ENCODE results near the gene ZDHHC18. TPM values are rescaled to one million over a fixed set of nuclear protein-coding genes. Genes with fewer than 3 reads are reported as not detected.
A peak's percentile ranks its signal among the peaks of the same experiment; 100 is the strongest.

ZDHHC18 gene
- total and polyA plus RNA-seq, 2 donors (not counting 1 experiment from before 2014, with no cell fraction given): 6.3 to 16.9 TPM

GRCh38 chr1:26858891-26859640 is 32.6 kb downstream of the ZDHHC18 start:
- no peak for DNase-seq (ENCODE audit: low read depth in 2 of 2)
- H3K9ac ChIP-seq (ENCODE audit: insufficient read depth, low read length): no peak overlapping the region
- H3K9me3 ChIP-seq (ENCODE audit: control insufficient read depth, insufficient read depth, low read depth, low read length): no peaks in the 10 kb centered on the region
- no peaks in the 10 kb centered on the region for H3K79me2 ChIP-seq (ENCODE audit: control insufficient read depth, insufficient read depth, low read length)
- H3K27ac ChIP-seq (ENCODE audit: insufficient read depth, low read length): no peak overlapping the region
- no peak overlapping the region for H3K4me2 ChIP-seq (ENCODE audit: extremely low read depth, insufficient read depth, low read length)
- H2AFZ ChIP-seq (ENCODE audit: low read length): no peak overlapping the region
- H3K4me3 ChIP-seq (replicated peaks in 1 of 4; ENCODE audit: control extremely low read depth in 1 of 4, insufficient read depth in 1 of 4, low read depth in 3 of 4, low read length in 4 of 4): no peak overlapping the region
- H3K4me1 ChIP-seq (ENCODE audit: control insufficient read depth, extremely low read depth, insufficient read depth, low read length): peaks cover 2% of the 10 kb centered on the region
- no peaks in the 10 kb centered on the region for H4K20me1 ChIP-seq (ENCODE audit: control insufficient read depth, extremely low read depth, insufficient read depth, low read length)
- H3K36me3 ChIP-seq (ENCODE audit: control insufficient read depth, insufficient read depth, low read length): peaks cover 1% of the 10 kb centered on the region
- no peaks in the 10 kb centered on the region for H3K27me3 ChIP-seq (ENCODE audit: control insufficient read depth, insufficient read depth, low read length)
- no peak for TF ChIP-seq CTCF (conservative IDR thresholded peaks at IDR 0.05 in 1 of 2, IDR thresholded peaks at IDR 0.05 in 1 of 2; ENCODE audit: low read depth in 1 of 2, low read length in 2 of 2)
- no peak for TF ChIP-seq EZH2 (IDR thresholded peaks at IDR 0.05; ENCODE audit: low read length, missing control alignments)

- no peaks in the 10 kb centered on the region for H3K27me3 ChIP-seq (ENCODE audit: control insufficient read depth, insufficient read depth, low read length)
- no peak for TF ChIP-seq EZH2 (IDR thresholded peaks at IDR 0.05; ENCODE audit: low read length, missing control alignments)
- TF ChIP-seq CTCF (conservative IDR thresholded peaks at IDR 0.05 in 1 of 2, IDR thresholded peaks at IDR 0.05 in 1 of 2; ENCODE audit: low read depth in 1 of 2, low read length in 2 of 2): peak; percentile 26 to 27
- no peak overlapping the region for H3K4me3 ChIP-seq (replicated peaks in 1 of 4; ENCODE audit: control extremely low read depth in 1 of 4, insufficient read depth in 1 of 4, low read depth in 3 of 4, low read length in 4 of 4)
- H3K4me1 ChIP-seq (ENCODE audit: control insufficient read depth, extremely low read depth, insufficient read depth, low read length): peaks cover 7% of the 10 kb centered on the region
- H3K27ac ChIP-seq (ENCODE audit: insufficient read depth, low read length): no peak overlapping the region
- H2AFZ ChIP-seq (ENCODE audit: low read length): no peak overlapping the region
- H3K9me3 ChIP-seq (ENCODE audit: control insufficient read depth, insufficient read depth, low read depth, low read length): no peaks in the 10 kb centered on the region
- H4K20me1 ChIP-seq (ENCODE audit: control insufficient read depth, extremely low read depth, insufficient read depth, low read length): no peaks in the 10 kb centered on the region
- H3K79me2 ChIP-seq (ENCODE audit: control insufficient read depth, insufficient read depth, low read length): no peaks in the 10 kb centered on the region
- H3K4me2 ChIP-seq (ENCODE audit: extremely low read depth, insufficient read depth, low read length): no peak overlapping the region
- peak; percentile 14 to 28 for DNase-seq (ENCODE audit: low read depth in 2 of 2)
- H3K9ac ChIP-seq (ENCODE audit: insufficient read depth, low read length): no peak overlapping the region
- H3K36me3 ChIP-seq (ENCODE audit: control insufficient read depth, insufficient read depth, low read length): no peaks in the 10 kb centered on the region
Observed at GRCh38 chr1:26861286-26861701, 34.8 kb downstream of the ZDHHC18 start.

GRCh38 chr1:26861889-26862378 is 35.4 kb downstream of the ZDHHC18 start:
- no peaks in the 10 kb centered on the region for H4K20me1 ChIP-seq (ENCODE audit: control insufficient read depth, extremely low read depth, insufficient read depth, low read length)
- peaks cover 7% of the 10 kb centered on the region for H3K4me1 ChIP-seq (ENCODE audit: control insufficient read depth, extremely low read depth, insufficient read depth, low read length)
- no peak overlapping the region for H3K9ac ChIP-seq (ENCODE audit: insufficient read depth, low read length)
- H3K36me3 ChIP-seq (ENCODE audit: control insufficient read depth, insufficient read depth, low read length): no peaks in the 10 kb centered on the region
- no peaks in the 10 kb centered on the region for H3K79me2 ChIP-seq (ENCODE audit: control insufficient read depth, insufficient read depth, low read length)
- no peak for DNase-seq (ENCODE audit: low read depth in 2 of 2)
- TF ChIP-seq CTCF (conservative IDR thresholded peaks at IDR 0.05 in 1 of 2, IDR thresholded peaks at IDR 0.05 in 1 of 2; ENCODE audit: low read depth in 1 of 2, low read length in 2 of 2) (no peak), EZH2 (IDR thresholded peaks at IDR 0.05; ENCODE audit: low read length, missing control alignments) (no peak)
- H3K4me3 ChIP-seq (replicated peaks in 1 of 4; ENCODE audit: control extremely low read depth in 1 of 4, insufficient read depth in 1 of 4, low read depth in 3 of 4, low read length in 4 of 4): no peak overlapping the region
- no peaks in the 10 kb centered on the region for H3K9me3 ChIP-seq (ENCODE audit: control insufficient read depth, insufficient read depth, low read depth, low read length)
- H2AFZ ChIP-seq (ENCODE audit: low read length): no peak overlapping the region
- H3K27me3 ChIP-seq (ENCODE audit: control insufficient read depth, insufficient read depth, low read length): no peaks in the 10 kb centered on the region
- H3K27ac ChIP-seq (ENCODE audit: insufficient read depth, low read length): no peak overlapping the region
- H3K4me2 ChIP-seq (ENCODE audit: extremely low read depth, insufficient read depth, low read length): no peak overlapping the region
